Right lobe of liver (tissue), 4 donors: ENCODE data around the gene MTHFR.

Source experiments
- POLR2A ChIP-seq: fragments of 450-650 bp; IDR thresholded peaks from one replicate; pipeline ENCODE4 v1.6.1; 2017; ENCODE audit warnings: antibody characterized with exemption, mild to moderate bottlenecking
- TF ChIP-seq, protein P1 (sequence below), 4 donors: fragments of 200-600 bp in 3 of 4; fragments of 450-650 bp in 1 of 4; IDR thresholded peaks; one replicate each; pipeline versions ENCODE4 v1.5.1 to v1.8.0; 2016 to 2022; ENCODE audit warnings: antibody characterized with exemption in 4 of 4, mild to moderate bottlenecking in 2 of 4
- donor health status: DM: no; HTN: no; CAD: no.
- donor health status: DM: no; HTN: no; CAD: no.
- donor health status: DM: no; HTN: yes; CAD: no.

- TF ChIP-seq, protein P1, sequence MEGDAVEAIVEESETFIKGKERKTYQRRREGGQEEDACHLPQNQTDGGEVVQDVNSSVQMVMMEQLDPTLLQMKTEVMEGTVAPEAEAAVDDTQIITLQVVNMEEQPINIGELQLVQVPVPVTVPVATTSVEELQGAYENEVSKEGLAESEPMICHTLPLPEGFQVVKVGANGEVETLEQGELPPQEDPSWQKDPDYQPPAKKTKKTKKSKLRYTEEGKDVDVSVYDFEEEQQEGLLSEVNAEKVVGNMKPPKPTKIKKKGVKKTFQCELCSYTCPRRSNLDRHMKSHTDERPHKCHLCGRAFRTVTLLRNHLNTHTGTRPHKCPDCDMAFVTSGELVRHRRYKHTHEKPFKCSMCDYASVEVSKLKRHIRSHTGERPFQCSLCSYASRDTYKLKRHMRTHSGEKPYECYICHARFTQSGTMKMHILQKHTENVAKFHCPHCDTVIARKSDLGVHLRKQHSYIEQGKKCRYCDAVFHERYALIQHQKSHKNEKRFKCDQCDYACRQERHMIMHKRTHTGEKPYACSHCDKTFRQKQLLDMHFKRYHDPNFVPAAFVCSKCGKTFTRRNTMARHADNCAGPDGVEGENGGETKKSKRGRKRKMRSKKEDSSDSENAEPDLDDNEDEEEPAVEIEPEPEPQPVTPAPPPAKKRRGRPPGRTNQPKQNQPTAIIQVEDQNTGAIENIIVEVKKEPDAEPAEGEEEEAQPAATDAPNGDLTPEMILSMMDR (IDR thresholded peaks at IDR 0.05) = no peak
- TF ChIP-seq POLR2A = no peak
Observed at GRCh38 chr1:11736746-11737639, 68.8 kb downstream of the MTHFR start.
